Activated CD4-positive, alpha-beta T cell treated with anti-CD3 and anti-CD28 coated beads for 24 hours (primary cell): ENCODE data around the gene SCLY.

Source experiments
- DNase-seq, 2 donors: peaks; one replicate each; pipeline ENCODE4 v3.0.0-alpha.2; 2020; ENCODE audit warnings: low read depth in 2 of 2

The SCLY gene

DNA sequence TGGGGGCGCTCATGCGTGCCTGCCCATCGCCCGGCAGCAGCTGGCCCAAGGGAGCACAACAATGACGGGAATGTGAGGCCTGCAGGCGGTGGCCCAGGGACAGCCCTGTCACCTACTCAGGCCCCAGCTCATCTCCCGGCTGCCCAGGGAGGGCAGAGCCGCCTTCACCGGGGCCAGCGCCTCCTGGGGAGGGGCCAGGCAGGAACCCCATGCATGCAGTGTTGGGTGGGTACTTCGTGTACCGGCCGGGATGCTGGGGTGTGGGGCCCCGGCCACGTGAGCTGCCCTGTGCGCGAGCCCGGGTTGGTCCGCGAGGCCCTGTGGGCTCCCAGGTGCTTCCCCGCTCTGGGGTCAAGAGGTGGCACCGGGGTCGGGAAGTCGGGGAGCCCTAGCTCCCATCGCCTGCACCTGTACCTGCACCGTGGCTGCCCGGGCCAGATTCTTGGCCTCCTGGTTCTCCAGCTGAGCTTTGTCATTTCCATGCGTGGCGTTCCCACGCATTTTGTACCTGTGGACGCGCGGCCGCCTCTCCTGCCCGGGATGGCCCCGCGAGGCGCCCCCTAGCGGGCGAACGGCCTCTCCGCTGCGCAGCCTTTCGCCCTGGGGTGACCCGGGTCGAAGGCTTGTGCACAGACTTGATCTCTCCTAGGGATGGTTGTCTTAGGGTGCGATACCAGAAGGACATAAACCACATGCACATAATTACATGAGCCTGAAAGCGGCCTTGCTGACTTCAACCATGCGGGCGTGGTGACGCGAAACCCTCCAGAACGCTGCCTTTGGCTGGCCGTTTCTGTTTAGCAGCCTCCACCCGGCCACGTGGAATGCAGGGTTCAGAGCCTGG, 78.6 kb downstream of the SCLY start:
- peak in 1 of 2 donors; percentile 18 for DNase-seq

DNA sequence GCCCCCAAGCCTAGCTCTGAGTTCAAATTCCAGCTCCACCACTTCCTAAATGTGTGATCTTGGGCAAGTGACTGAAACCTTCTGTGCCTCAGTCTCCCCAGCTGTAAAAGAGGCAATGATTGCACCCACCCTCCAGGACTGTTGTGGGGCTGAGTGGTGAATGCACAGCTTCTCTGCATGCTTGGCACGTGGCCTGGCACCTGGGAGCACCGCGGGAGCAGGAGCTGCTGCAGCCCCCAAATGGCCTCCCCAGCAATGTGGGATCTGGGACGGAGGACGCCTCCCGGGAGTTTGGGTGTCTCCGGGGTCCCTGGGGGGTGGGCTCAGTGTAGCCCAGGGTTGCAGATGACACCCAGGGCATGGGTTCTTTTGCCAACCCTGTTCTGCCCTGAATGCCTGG, 79.2 kb downstream of the SCLY start:
- DNase-seq: no peak

DNA sequence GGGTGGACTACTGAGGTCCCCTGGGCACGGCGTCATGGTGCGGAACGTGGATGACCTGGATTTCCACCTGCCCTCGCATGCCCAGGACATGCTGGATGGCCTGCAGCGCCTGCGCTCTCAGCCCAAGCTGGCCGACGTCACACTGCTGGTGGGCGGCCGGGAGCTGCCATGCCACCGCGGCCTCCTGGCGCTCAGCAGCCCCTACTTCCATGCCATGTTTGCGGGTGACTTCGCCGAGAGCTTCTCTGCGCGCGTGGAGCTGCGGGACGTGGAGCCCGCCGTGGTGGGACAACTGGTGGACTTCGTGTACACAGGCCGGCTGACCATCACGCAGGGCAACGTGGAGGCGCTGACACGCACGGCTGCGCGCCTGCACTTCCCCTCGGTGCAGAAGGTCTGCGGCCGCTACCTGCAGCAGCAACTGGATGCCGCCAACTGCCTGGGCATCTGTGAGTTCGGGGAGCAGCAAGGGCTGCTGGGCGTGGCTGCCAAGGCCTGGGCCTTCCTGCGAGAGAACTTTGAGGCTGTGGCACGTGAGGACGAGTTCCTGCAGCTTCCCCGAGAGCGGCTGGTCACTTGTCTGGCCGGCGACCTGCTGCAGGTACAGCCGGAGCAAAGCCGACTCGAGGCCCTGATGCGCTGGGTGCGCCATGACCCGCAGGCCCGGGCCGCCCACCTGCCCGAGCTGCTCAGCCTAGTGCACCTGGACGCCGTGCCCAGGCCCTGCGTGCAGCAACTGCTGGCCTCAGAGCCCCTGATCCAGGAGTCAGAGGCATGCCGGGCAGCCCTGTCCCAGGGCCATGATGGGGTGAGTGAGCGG, 80.1 kb downstream of the SCLY start:
- DNase-seq: no peak

DNA sequence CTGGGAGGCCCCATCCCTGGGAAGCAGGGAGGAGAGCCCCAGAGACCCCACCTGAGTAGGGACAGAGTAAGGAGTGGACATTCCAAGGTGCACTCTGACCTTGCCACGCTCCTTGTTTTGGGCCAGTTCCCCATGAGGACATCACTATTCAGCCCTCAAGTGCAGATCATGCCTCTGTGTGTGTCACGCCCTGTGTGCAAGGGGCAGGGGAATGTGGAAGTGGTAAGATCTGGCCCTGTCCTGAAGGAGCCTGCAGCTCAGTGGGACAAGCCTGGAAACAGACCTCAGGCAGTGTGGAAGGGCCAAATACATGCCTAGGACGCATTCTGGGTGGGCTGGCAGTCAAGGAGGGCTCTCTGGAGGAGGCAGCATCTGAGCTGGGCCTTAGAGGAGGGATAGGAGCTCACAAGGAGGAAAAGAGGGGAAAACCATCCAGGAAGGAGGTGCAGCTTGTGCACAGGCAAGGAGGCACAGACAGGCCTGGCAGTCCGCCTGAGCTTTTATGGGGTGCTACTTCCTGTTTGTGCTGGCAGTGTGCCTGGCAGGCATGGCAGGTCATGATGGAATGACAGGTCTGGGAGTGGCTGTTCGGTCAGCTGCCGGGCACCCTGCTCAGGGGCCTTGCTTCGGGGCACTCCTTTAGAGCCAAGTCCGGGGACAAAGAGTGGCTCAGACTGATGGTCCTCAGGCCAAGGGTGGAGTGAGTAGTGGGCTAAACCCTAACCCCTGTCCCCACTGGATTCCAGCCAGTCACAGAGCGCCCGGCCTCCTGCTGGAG, 80.9 kb downstream of the SCLY start:
- DNase-seq: no peak

DNA sequence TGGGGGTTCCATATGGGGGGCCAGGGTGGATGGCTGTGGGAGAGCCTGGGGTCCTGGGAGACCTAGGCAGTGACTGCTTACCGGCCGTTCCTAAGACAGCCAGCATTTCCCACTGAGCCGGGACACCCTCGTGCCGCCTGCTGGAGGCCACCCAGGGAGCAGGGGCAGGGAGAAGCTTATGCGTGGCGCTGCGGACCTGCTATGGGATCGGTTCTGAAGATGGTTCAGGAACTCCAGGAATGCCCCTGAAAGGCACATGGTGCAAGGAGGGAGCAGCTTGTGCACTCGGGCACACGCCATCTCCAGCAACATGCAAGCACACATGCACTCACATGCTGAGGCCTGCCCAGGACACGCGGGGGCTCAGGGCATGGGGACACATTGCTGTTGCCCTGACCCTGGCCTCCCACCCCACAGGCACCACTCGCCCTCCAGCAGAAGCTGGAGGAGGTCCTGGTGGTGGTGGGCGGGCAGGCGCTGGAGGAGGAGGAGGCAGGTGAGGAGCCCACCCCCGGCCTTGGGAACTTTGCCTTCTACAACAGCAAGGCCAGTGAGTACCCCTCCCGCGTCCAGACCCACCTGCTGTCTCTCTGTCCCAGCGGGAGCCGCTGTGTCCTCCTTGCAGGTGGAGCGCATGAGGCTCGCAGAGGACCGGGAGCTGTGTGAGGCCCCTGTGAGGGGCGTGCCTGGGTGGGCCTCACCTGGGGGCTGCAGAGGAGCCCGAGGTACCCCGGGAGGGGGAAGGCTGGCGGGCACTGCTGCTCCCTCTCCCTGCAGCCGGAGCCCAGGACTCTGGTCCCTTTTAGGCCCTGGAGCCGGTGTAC, 81.8 kb downstream of the SCLY start:
- no peak for DNase-seq

DNA sequence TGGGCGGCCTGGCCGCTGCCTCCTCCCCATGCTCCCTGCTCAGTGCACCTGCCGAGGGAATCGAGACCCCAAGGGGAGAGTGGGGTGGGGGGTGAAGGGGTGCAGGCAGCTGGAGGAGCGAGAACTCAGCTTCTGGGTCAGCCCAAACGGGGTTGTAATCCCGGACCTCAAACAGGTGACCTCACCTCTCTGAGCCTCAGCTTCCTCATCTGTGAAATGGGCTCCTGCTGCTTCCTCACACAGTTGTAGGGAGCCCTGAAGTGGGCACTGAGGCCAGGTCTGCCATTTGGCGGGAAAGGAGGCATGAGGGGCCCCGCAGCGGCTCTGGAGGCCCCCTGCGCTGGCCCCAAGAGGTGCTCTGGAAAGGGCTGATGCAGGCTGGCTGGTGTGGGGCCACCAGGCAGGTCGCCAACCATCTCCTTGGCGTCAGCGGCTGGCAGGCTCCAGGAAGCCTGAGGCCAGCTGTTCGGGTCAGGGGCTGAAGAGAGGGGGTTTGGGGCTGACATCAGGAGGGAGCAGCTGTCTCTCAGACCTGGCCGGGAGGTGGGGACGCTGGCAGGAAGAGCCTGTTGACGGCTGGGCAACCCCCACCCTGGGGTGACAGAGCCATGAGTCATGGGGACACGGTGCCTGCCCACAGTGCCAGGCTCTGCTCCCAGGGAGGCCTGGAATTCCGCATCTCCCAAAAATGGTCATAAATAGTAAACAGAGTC, 82.6 kb downstream of the SCLY start:
- no peak for DNase-seq

DNA sequence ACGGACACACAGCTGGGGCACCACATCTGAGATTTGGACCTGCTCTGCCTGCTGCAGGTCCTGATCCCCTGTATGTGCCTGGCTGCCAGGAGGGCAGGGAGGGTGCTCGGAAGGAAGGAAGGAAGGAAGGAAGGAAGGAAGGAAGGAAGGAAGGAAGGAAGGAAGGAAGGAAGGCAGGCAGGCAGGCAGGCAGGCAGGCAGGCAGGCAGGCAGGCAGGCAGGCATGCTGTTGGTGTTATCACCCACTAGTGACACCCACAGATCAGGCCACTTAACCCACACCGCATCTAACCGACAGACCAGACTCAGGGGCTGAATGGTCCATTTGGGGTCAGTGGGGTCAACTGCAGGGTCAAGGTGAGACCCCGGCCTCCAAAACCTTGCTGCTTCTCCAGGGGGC, 83.5 kb downstream of the SCLY start:
- no peak for DNase-seq

DNA sequence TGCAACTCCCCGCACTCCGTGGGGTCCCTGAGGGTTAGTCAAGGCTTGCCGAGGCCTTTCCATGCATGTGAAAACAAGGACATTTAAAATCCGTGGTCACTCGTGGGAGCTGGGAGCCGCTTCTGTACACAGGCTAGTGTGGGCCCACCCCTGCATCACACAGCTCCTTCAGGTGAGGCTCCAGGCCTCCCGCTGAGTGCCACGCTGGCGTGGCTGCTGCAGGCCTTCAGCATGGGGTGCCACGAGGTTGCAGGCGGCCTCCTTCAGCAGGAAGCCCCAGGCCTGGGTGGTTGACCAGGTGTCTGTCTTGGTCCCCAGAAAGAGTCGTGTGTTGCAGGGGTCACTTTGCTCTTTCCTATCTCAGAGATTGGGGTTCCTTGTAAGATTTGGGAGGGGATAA, 84.2 kb downstream of the SCLY start:
- no peak for DNase-seq

DNA sequence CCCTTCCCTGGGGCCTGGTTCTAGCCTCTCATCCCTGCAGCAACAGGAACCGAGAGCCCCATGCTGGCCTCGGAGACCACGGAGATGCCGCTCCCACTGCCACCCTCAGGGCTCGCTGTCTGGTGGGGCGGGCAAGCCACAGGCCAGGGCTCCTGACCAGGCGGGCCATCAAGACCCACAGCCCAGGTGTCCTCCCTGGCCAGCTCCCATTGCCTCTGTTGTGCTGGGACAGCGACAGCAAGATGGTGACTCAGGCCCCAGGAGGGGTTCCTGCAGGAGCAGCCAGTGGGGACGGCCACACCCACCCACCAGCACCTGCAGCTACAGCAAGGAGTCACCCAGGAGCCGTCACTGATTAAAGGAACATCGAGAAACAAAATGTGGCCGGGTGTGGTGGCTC, 85.0 kb downstream of the SCLY start:
- DNase-seq: no peak

DNA sequence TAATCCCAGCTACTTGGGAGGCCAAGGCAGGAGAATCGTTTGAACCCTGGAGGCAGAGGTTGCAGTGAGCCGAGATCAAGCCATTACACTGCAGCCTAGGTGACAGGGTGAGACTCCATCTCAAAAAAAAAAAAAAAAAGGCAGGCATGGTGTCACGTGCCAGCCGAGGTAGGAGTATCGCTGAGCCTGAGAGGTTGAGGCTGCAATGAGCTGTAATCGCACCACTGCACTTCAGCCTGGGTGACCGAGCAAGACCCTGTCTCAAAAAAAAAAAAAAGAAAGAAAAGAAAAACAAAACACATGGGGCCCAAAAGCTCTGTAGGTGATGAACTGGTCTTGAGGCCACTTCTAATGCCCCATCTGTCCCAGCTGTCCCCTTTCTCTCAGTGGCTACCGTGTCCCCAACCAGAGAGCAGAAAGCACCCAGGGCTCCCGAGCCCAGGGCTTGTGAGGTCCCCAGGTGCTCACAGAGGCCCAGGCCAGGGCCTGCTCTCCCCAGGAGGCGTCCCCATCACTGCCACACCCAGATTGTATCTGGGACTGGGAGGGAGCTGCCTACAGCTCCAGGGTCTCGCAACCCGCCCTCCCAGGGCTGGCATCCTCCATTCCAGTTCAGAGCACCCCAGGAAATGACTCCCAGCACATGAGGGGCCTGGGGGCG, 86.2 kb downstream of the SCLY start:
- DNase-seq: no peak

DNA sequence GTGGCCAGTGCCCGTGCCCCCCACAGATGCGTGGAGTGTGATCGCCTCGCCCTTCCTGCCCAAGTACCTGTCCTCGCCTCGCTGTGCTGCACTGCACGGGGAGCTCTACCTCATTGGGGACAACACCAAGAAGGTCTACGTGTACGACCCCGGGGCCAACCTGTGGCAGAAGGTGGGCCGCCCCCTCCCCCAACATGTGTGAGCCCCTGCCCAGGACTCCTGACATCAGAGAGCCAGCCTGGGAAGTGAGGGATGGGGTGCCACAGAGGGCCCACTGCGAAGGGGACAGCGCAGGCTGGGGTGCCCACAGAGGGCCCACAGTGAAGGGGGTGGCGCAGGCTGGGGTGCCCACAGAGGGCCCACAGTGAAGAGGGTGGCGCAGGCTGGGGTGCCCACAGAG, 88.2 kb downstream of the SCLY start:
- no peak for DNase-seq
